Sigmoid colon (tissue), 7 donors: Measurements from ENCODE around the gene ANKS4B. TPM values are rescaled to one million over a fixed set of nuclear protein-coding genes. Genes with fewer than 3 reads are reported as not detected.

Experiments
- DNase-seq: peaks from one replicate; pipeline ENCODE4 v3.0.0-alpha.2; 2019
- H3K27ac ChIP-seq, 4 donors: fragments of 200-600 bp; sonication (generic); one replicate each; pipeline ENCODE4 v1.5.1; 2016 to 2019; ENCODE audit warnings: mild to moderate bottlenecking in 1 of 4
- H3K27me3 ChIP-seq, 3 donors: fragments of 200-600 bp; sonication (generic); one replicate each; pipeline ENCODE4 v1.5.1; 2019; ENCODE audit warnings: mild to moderate bottlenecking in 1 of 3
- H3K36me3 ChIP-seq, 4 donors: fragments of 200-600 bp; sonication (generic); one replicate each; pipeline ENCODE4 v1.5.1; 2016 to 2019
- H3K4me1 ChIP-seq, 4 donors: fragments of 200-600 bp; sonication (generic); one replicate each; pipeline ENCODE4 v1.5.1; 2017 to 2019
- H3K4me3 ChIP-seq, 4 donors: fragments of 200-600 bp; sonication (generic); one replicate each; pipeline ENCODE4 v1.5.1; 2017 to 2019; ENCODE audit warnings: mild to moderate bottlenecking in 2 of 4, moderate library complexity in 1 of 4
- H3K9me3 ChIP-seq, 4 donors: fragments of 200-600 bp in 3 of 4; sonication (generic) in 3 of 4; one replicate each; pipeline versions ENCODE4 v1.5.1 to v1.6.1; 2013 to 2019
- CTCF ChIP-seq, 4 experiments: fragments of 450-650 bp in 3 of 4; fragments of 200-600 bp in 1 of 4; IDR thresholded peaks; one replicate each; pipeline ENCODE4 v1.5.1; 2016 to 2019; ENCODE audit warnings: antibody characterized with exemption in 4 of 4, mild to moderate bottlenecking in 3 of 4, moderate library complexity in 2 of 4
- EP300 ChIP-seq, 4 donors: sonication (generic); formaldehyde crosslinking; IDR thresholded peaks; one replicate each; pipeline ENCODE4 v1.6.1; 2017; ENCODE audit warnings: antibody characterized with exemption in 4 of 4
- POLR2A ChIP-seq, 2 donors: fragments of 450-650 bp; IDR thresholded peaks; one replicate each; pipeline ENCODE4 v1.6.1; 2016; ENCODE audit warnings: antibody characterized with exemption in 2 of 2, mild to moderate bottlenecking in 2 of 2, moderate library complexity in 2 of 2
- POLR2AphosphoS5 ChIP-seq, 4 donors: sonication (generic); formaldehyde crosslinking; IDR thresholded peaks; one replicate each; pipeline ENCODE4 v1.6.1; 2017; ENCODE audit warnings: antibody characterized with exemption in 4 of 4
- WGBS, 2 donors: extraction: QIAGEN DNeasy Blood & Tissue Kit; methylation state at CpG; one replicate each; pipeline ENCODE4 v1.1.7; 2013; 5-methylcytosine and 5-hydroxymethylcytosine counted together
- intact Hi-C: fragments of 100-400 bp; cut with DNase I; formaldehyde crosslinking; loops from one replicate; pipeline ENCODE4 v1.15.1; 2023
- polyA plus RNA-seq, 3 donors: library from polyadenylated mRNA; stranded (reverse); fragments of 200-250 nt; gene quantifications; one replicate each; pipeline ENCODE4 v1.2.3, GENCODE V29; 2013
- total RNA-seq, 4 donors: library from RNA; depleted of rRNA; stranded (reverse); fragments of >200 nt; gene quantifications; one replicate each; pipeline ENCODE4 v1.1.0, GENCODE V29; 2016
- donor health status: healthy with polysubstance abuse.
- donor health status: Bipolar disorder and iron deficiency.
- donor health status: healthy.

ANKS4B gene
- total and polyA plus RNA-seq, 7 donors: 0.28 to 32.4 (median 21.1) TPM; not detected in 3

GRCh38 chr16:21300309-21301167 is 67.0 kb downstream of the ANKS4B start:
- peak overlapping the region; percentile 81 to 89 (median 86) for H3K27ac ChIP-seq
- peak overlapping the region; percentile 50 to 67 (median 63) for H3K4me3 ChIP-seq
- no peaks in the 10 kb centered on the region for H3K9me3 ChIP-seq
- no peaks in the 10 kb centered on the region for H3K36me3 ChIP-seq
- H3K27me3 ChIP-seq: no peaks in the 10 kb centered on the region
- TF ChIP-seq POLR2AphosphoS5 (IDR thresholded peaks at IDR 0.05) (peak; percentile 51 to 86 (median 72)), EP300 (IDR thresholded peaks at IDR 0.05) (peak in 1 of 4 donors; percentile 34), CTCF (IDR thresholded peaks at IDR 0.05) (peak; percentile 64 to 91 (median 82)), POLR2A (IDR thresholded peaks at IDR 0.05) (no peak)
- intact Hi-C loops: loop anchor here (1.0 to 10.0 kb wide), 5 partner anchors 22 to 1367 kb away; partner anchors contain the start of gene CRYM
- DNase-seq: peak; percentile 98
- 0 to 1% methylated on average over 36 of the region's 36 CpGs for WGBS, 2 donors
- peaks cover 0 to 20% (median 11%) of the 10 kb centered on the region in 4 donors for H3K4me1 ChIP-seq

- Histone ChIP-seq H3K36me3 (no peaks in the 10 kb centered on the region), H3K27ac (peak overlapping the region; percentile 81 to 89 (median 86)), H3K9me3 (no peaks in the 10 kb centered on the region), H3K27me3 (no peaks in the 10 kb centered on the region), H3K4me3 (peak overlapping the region; percentile 50 to 67 (median 63)), H3K4me1 (peaks cover 0 to 20% (median 11%) of the 10 kb centered on the region in 4 donors)
- 0% methylated on average over 60 of the region's 60 CpGs for WGBS, 2 donors
- TF ChIP-seq POLR2AphosphoS5 (IDR thresholded peaks at IDR 0.05) (peak; percentile 27 to 63 (median 47)), POLR2A (IDR thresholded peaks at IDR 0.05) (peak in 1 of 2 donors; percentile 44), CTCF (IDR thresholded peaks at IDR 0.05) (peak in 2 of 4 experiments; percentile 26), EP300 (IDR thresholded peaks at IDR 0.05) (no peak)
- intact Hi-C loops: loop anchor here (2.0 to 10.0 kb wide), 4 partner anchors 23 to 1366 kb away; partner anchors contain the start of gene CRYM
- DNase-seq: peak; percentile 88
Measured at GRCh38 chr16:21301168-21301894, 67.8 kb downstream of the ANKS4B start.

- Histone ChIP-seq H3K9me3 (no peaks in the 10 kb centered on the region), H3K4me1 (peaks cover 0 to 20% (median 11%) of the 10 kb centered on the region in 4 donors), H3K27me3 (no peaks in the 10 kb centered on the region), H3K36me3 (no peaks in the 10 kb centered on the region), H3K27ac (peak overlapping the region; percentile 81 to 89 (median 86)), H3K4me3 (peak overlapping the region; percentile 50 to 67 (median 63))
- 0 to 1% methylated on average over 17 of the region's 17 CpGs for WGBS, 2 donors
- intact Hi-C loops: loop anchor here (2.0 to 10.0 kb wide), 4 partner anchors 23 to 1365 kb away; partner anchors contain the start of gene CRYM
- no peak for DNase-seq
- peak in 1 of 4 experiments; percentile 15 for TF ChIP-seq CTCF (IDR thresholded peaks at IDR 0.05)
- TF ChIP-seq EP300 (IDR thresholded peaks at IDR 0.05): no peak
Measured at GRCh38 chr16:21301895-21302291, 68.4 kb downstream of the ANKS4B start.

GRCh38 chr16:21302454-21302853 is 69.0 kb downstream of the ANKS4B start:
- Histone ChIP-seq H3K4me1 (peaks cover 0 to 20% (median 11%) of the 10 kb centered on the region in 4 donors), H3K4me3 (peak overlapping the region in 2 of 4 donors; percentile 61 to 67), H3K9me3 (no peaks in the 10 kb centered on the region), H3K27ac (peak overlapping the region; percentile 81 to 89 (median 86)), H3K36me3 (no peaks in the 10 kb centered on the region), H3K27me3 (no peaks in the 10 kb centered on the region)
- DNase-seq: no peak
- intact Hi-C loops: loop anchor here (5.0 to 10.0 kb wide), 2 partner anchors 252 to 1365 kb away; no protein-coding TSS in a partner anchor
- 13 to 60% methylated on average over 3 of the region's 3 CpGs for WGBS, 2 donors
- TF ChIP-seq CTCF (IDR thresholded peaks at IDR 0.05) (no peak), POLR2AphosphoS5 (IDR thresholded peaks at IDR 0.05) (no peak), EP300 (IDR thresholded peaks at IDR 0.05) (no peak), POLR2A (IDR thresholded peaks at IDR 0.05) (no peak)
